PC-9 (cell line): ENCODE results near the gene TOMM20. TPM values are rescaled to one million over a fixed set of nuclear protein-coding genes. Genes with fewer than 3 reads are reported as not detected.

ENCODE experiments used
- BruUV-seq: library from RNA; stranded (reverse); fragments of 400-500 nt; replicated peaks from 2 replicates; lab custom pipeline; 2021; lab: Mats Ljungman, UMichigan
- CTCF ChIA-PET: fragments of 300-600 bp; sonication (Branson Sonifier 250); formaldehyde crosslinking; loops from one replicate; lab custom pipeline; 2022; ENCODE audit warnings: antibody characterized with exemption; lab: Charles Lee
- POLR2A ChIA-PET: fragments of 300-600 bp; sonication (Branson Sonifier 250); formaldehyde crosslinking; loops from one replicate; lab custom pipeline; 2022; ENCODE audit warnings: antibody characterized with exemption; ENCODE audit not compliant: unreplicated experiment; lab: Charles Lee
- DNase-seq, 2 experiments: peaks; one replicate each; pipeline versions ENCODE4 v3.0.0 to v3.0.0-alpha.2; 2015 to 2022; ENCODE audit warnings: mixed read lengths in 1 of 2
- H2AFZ ChIP-seq: fragments of 200-600 bp; sonication (generic); 2 replicates; pipeline ENCODE4 v1.8.1; 2017; ENCODE audit warnings: antibody characterized with exemption
- H3F3A ChIP-seq: fragments of 200-600 bp; sonication (generic); 2 replicates; pipeline ENCODE4 v1.8.1; 2017; ENCODE audit warnings: antibody characterized with exemption, mild to moderate bottlenecking, low read depth; ENCODE audit not compliant: insufficient read depth
- H3K27ac ChIP-seq: fragments of 200-600 bp; sonication (generic); 2 replicates; pipeline ENCODE4 v1.6.1; 2016; ENCODE audit warnings: mixed run types
- H3K27me3 ChIP-seq: fragments of 200-600 bp; sonication (generic); 2 replicates; pipeline ENCODE4 v1.6.1; 2016; ENCODE audit warnings: low read depth, mixed run types; ENCODE audit not compliant: insufficient read depth
- H3K36me3 ChIP-seq: fragments of 200-600 bp; sonication (generic); 2 replicates; pipeline ENCODE4 v1.6.1; 2016; ENCODE audit warnings: low read depth, mixed run types
- H3K4me1 ChIP-seq: fragments of 200-600 bp; sonication (generic); replicated peaks from 2 replicates; pipeline ENCODE4 v1.6.1; 2016; ENCODE audit warnings: mixed run types; ENCODE audit not compliant: insufficient read depth
- H3K4me2 ChIP-seq: fragments of 200-600 bp; sonication (generic); 2 replicates; pipeline ENCODE4 v1.6.1; 2017; ENCODE audit warnings: mixed run types
- H3K4me3 ChIP-seq: fragments of 200-600 bp; sonication (generic); 2 replicates; pipeline ENCODE4 v1.6.1; 2016; ENCODE audit warnings: mixed run types
- H3K79me2 ChIP-seq: fragments of 200-600 bp; sonication (generic); 2 replicates; pipeline ENCODE4 v1.6.1; 2017; ENCODE audit warnings: low read depth, mixed run types
- H3K9me2 ChIP-seq: fragments of 200-600 bp; sonication (generic); 2 replicates; pipeline ENCODE4 v1.8.1; 2017; ENCODE audit warnings: mild to moderate bottlenecking; ENCODE audit not compliant: insufficient read depth
- H3K9me3 ChIP-seq: fragments of 200-600 bp; sonication (generic); 2 replicates; pipeline ENCODE4 v1.8.1; 2016; ENCODE audit warnings: low read depth; ENCODE audit not compliant: insufficient read depth
- H4K20me1 ChIP-seq: fragments of 200-600 bp; sonication (generic); 2 replicates; pipeline ENCODE4 v1.8.1; 2017; ENCODE audit not compliant: insufficient read depth
- EZH2 ChIP-seq: fragments of 200-600 bp; sonication (generic); IDR thresholded peaks from 2 replicates; pipeline ENCODE4 v1.8.0; 2017; ENCODE audit warnings: antibody characterized with exemption, low read depth
- intact Hi-C: fragments of 100-400 bp; cut with micrococcal nuclease; formaldehyde crosslinking; loops from one replicate; pipeline ENCODE4 v1.10.0; 2022; ENCODE audit not compliant: unreplicated experiment
- total RNA-seq: library from RNA; stranded (reverse); gene quantifications from 2 replicates; pipeline ENCODE4 v1.2.3, GENCODE V29; 2021
- TF ChIP-seq, protein P1 (sequence below): fragments of 200-600 bp; sonication (generic); conservative IDR thresholded peaks from 2 replicates; pipeline ENCODE4 v1.6.1; 2017; ENCODE audit warnings: mixed run types, antibody characterized with exemption, mild to moderate bottlenecking, moderate library complexity

TOMM20 gene
- total RNA-seq, 1 experiment from 2014 or later, result 165 TPM

DNA sequence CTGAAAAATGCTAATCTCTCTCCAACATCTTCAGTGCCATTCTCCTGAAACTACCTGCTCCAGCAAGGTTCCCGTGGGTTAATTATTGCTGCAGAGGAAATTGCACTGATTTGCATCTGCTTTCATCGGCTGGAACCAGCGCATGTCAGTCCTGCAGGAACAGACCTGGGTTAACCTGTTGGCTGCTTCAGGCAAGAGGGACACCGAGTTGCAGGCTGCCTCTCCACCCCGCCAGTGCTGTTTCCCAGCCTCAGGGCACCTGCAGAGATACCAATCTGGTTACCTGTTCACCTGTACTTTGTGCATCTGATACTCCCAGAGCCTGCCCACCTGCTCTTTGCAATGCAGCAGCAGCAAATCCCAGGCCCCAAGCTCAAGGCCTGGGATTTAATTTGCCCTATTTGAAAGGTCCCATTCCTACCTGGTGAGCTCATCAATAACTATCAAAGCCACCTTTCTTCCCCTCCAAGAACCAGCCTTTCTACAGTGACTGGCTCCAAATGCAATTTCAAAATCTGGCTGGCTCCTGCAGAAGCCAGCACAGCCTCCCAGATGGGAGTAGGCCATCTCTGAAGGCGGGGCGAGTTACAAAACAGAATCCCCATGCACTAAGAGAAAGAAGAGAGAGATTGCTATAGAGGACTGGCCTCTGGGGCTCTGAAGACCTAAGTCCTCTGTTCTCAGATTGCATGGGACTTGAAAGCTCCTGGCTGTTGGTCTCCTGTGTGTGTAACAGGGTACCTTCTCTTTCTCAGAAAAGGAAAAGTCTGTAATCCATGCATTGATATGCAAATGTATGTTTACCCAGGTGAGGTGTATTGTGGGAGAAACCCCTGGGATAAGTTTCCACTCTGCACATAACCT lies 67.8 kb downstream of the TOMM20 start:
- peaks cover 49% of the 10 kb centered on the region for H3K4me1 ChIP-seq
- no peaks in the 10 kb centered on the region for H3K79me2 ChIP-seq
- no peaks in the 10 kb centered on the region for H4K20me1 ChIP-seq
- no peak for TF ChIP-seq EZH2
- TF ChIP-seq, protein P1, sequence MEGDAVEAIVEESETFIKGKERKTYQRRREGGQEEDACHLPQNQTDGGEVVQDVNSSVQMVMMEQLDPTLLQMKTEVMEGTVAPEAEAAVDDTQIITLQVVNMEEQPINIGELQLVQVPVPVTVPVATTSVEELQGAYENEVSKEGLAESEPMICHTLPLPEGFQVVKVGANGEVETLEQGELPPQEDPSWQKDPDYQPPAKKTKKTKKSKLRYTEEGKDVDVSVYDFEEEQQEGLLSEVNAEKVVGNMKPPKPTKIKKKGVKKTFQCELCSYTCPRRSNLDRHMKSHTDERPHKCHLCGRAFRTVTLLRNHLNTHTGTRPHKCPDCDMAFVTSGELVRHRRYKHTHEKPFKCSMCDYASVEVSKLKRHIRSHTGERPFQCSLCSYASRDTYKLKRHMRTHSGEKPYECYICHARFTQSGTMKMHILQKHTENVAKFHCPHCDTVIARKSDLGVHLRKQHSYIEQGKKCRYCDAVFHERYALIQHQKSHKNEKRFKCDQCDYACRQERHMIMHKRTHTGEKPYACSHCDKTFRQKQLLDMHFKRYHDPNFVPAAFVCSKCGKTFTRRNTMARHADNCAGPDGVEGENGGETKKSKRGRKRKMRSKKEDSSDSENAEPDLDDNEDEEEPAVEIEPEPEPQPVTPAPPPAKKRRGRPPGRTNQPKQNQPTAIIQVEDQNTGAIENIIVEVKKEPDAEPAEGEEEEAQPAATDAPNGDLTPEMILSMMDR, result no peak
- DNase-seq, result peak; percentile 88 to 99
- H2AFZ ChIP-seq, result no peak overlapping the region
- H3K9me3 ChIP-seq, result no peaks in the 10 kb centered on the region
- no TSS peak for BruUV-seq
- H3K27ac ChIP-seq, result peak overlapping the region; percentile 97
- peak overlapping the region; percentile 72 for H3K4me2 ChIP-seq
- H3K4me3 ChIP-seq, result peak overlapping the region; percentile 4; the same call in 1 of the 2 replicates
- intact Hi-C loops, result loop anchor here (1.0 kb wide), 1 partner anchor 7 kb away; no protein-coding TSS in a partner anchor
- ChIA-PET CTCF (interaction anchor here (0.6 kb wide), 1 partner anchor 82 kb away, joined by 4 read pairs; no protein-coding TSS in a partner anchor), POLR2A (interaction anchor here (0.5 to 1.0 kb wide), 10 partner anchors 9 to 574 kb away, joined by 3 to 12 read pairs (median 3); no protein-coding TSS in a partner anchor)
- no peaks in the 10 kb centered on the region for H3K9me2 ChIP-seq
- peaks cover 42% of the 10 kb centered on the region; the same call in 1 of the 2 replicates for H3F3A ChIP-seq
- no peaks in the 10 kb centered on the region for H3K27me3 ChIP-seq
- H3K36me3 ChIP-seq, result no peaks in the 10 kb centered on the region

Other genes with a start within 250 kb of the TOMM20 start
- 101 and 106 TPM in 2 replicates for gene RBM34, start 32.4 kb upstream of the TOMM20 start, total RNA-seq
- gene ARID4B, start 199.3 kb upstream of the TOMM20 start, total RNA-seq, result 42.6 and 47.1 TPM in 2 replicates
- 47.4 and 61.7 TPM in 2 replicates for gene GGPS1, start 199.7 kb upstream of the TOMM20 start, total RNA-seq
- 18.9 and 22.8 TPM in 2 replicates for gene TBCE, start 238.6 kb upstream of the TOMM20 start, total RNA-seq